Keratinocyte (primary cell): ENCODE measurements around the gene LYPD6. TPM values are rescaled to one million over a fixed set of nuclear protein-coding genes. Genes with fewer than 3 reads are reported as not detected.

Source experiments
- DNase-seq: peaks from one replicate; pipeline ENCODE4 v3.0.0-alpha.2; 2011; ENCODE audit warnings: low read depth, missing footprints, low spot score
- FAIRE-seq: peaks from 2 replicates; lab custom pipeline; 2011; peaks lifted over from hg19 to GRCh38; lab: Jason Lieb, UNC
- H2AFZ ChIP-seq: 2 replicates; pipeline ENCODE4 v1.6.0; 2012; ENCODE audit warnings: low read length, control low read depth, inconsistent platforms; ENCODE audit not compliant: control insufficient read depth
- H3K27ac ChIP-seq: 2 replicates; pipeline ENCODE4 v1.5.1; 2011; ENCODE audit warnings: low read length; ENCODE audit not compliant: control insufficient read depth, insufficient read depth
- H3K27me3 ChIP-seq: 3 replicates; pipeline ENCODE4 v1.6.0; 2011; ENCODE audit warnings: low read length; ENCODE audit not compliant: control insufficient read depth, insufficient read depth; ENCODE audit errors: extremely low read depth
- H3K36me3 ChIP-seq, 2 experiments: 2 replicates in 1 of 2; 3 replicates in 1 of 2; pipeline ENCODE4 v1.5.1; 2011; ENCODE audit warnings: low read length in 2 of 2, mild to moderate bottlenecking in 1 of 2; ENCODE audit not compliant: control insufficient read depth in 2 of 2, insufficient read depth in 2 of 2; ENCODE audit errors: extremely low read depth in 1 of 2
- H3K4me1 ChIP-seq: 3 replicates; pipeline ENCODE4 v1.5.1; 2011; ENCODE audit warnings: low read length; ENCODE audit not compliant: control insufficient read depth, insufficient read depth; ENCODE audit errors: extremely low read depth
- H3K4me2 ChIP-seq: 3 replicates; pipeline ENCODE4 v1.6.0; 2011; ENCODE audit warnings: low read depth, low read length; ENCODE audit not compliant: control insufficient read depth, insufficient read depth; ENCODE audit errors: extremely low read depth
- H3K4me3 ChIP-seq, 3 experiments: fragments of 200-600 bp in 1 of 3; sonication (generic) in 1 of 3; 2 replicates in 2 of 3; 3 replicates in 1 of 3; pipeline ENCODE4 v1.5.1; 2011 to 2016; ENCODE audit warnings: low read length in 3 of 3, mild to moderate bottlenecking in 3 of 3, control low read depth in 2 of 3, inconsistent platforms in 1 of 3, low read depth in 1 of 3, mixed read lengths in 1 of 3, mixed run types in 1 of 3, moderate library complexity in 1 of 3; ENCODE audit not compliant: control insufficient read depth in 2 of 3, insufficient read depth in 2 of 3; ENCODE audit errors: extremely low read depth in 1 of 3
- H3K79me2 ChIP-seq: 2 replicates; pipeline ENCODE4 v1.6.0; 2012; ENCODE audit warnings: low read length; ENCODE audit not compliant: control insufficient read depth, insufficient read depth
- H3K9ac ChIP-seq: 3 replicates; pipeline ENCODE4 v1.6.0; 2011; ENCODE audit warnings: low read length; ENCODE audit not compliant: control insufficient read depth, insufficient read depth; ENCODE audit errors: extremely low read depth
- H3K9me1 ChIP-seq: 3 replicates; pipeline ENCODE4 v1.6.0; 2011; ENCODE audit warnings: low read length; ENCODE audit not compliant: control insufficient read depth, insufficient read depth; ENCODE audit errors: extremely low read depth
- H3K9me3 ChIP-seq: 2 replicates; pipeline ENCODE4 v1.5.1; 2012; ENCODE audit warnings: low read depth, low read length; ENCODE audit not compliant: control insufficient read depth
- H4K20me1 ChIP-seq: 3 replicates; pipeline ENCODE4 v1.6.0; 2011; ENCODE audit warnings: low read length; ENCODE audit not compliant: control insufficient read depth, insufficient read depth; ENCODE audit errors: extremely low read depth
- CTCF ChIP-seq, 3 experiments: IDR thresholded peaks in 1 of 3; conservative IDR thresholded peaks in 1 of 3; optimal IDR thresholded peaks in 1 of 3; 2 replicates in 2 of 3; 3 replicates in 1 of 3; pipeline versions ENCODE3 to v1.5.1; 2011; ENCODE audit warnings: low read length in 3 of 3, mild to moderate bottlenecking in 3 of 3, moderate library complexity in 2 of 3, control low read depth in 1 of 3, inconsistent platforms in 1 of 3; ENCODE audit not compliant: insufficient read depth in 2 of 3; ENCODE audit errors: extremely low read depth in 1 of 3
- EZH2 ChIP-seq: IDR thresholded peaks from one replicate; pipeline ENCODE4 v1.6.1; 2012; ENCODE audit warnings: inconsistent platforms, mild to moderate bottlenecking, low read length, moderate library complexity
- dilution Hi-C: fragments of 300-500 bp; cut with MboI; formaldehyde crosslinking; loops from one replicate; pipeline ENCODE4 v1.7.0; 2020; ENCODE audit warnings: low sequenced_read_pairs; ENCODE audit not compliant: extremely low pct_ligation_motif_present
- polyA plus RNA-seq, 5 experiments: library from polyadenylated mRNA; depleted of rRNA in 3 of 5; stranded (reverse) in 3 of 5; stranded (forward) in 1 of 5; unstranded in 1 of 5; fragments of >200 nt; gene quantifications; 1 replicate in 1 of 5; 2 replicates in 3 of 5; 3 replicates in 1 of 5; pipeline versions ENCODE4 v1.2.1 to v1.2.3, GENCODE V29; 2011 to 2012; ENCODE audit warnings: missing spikeins in 2 of 5, low read depth in 1 of 5, low replicate concordance in 1 of 5

LYPD6 gene
- polyA plus RNA-seq, 1 donor (not counting 4 experiments of a cell fraction or from before 2014, with no cell fraction given), result 3.5 TPM

DNA sequence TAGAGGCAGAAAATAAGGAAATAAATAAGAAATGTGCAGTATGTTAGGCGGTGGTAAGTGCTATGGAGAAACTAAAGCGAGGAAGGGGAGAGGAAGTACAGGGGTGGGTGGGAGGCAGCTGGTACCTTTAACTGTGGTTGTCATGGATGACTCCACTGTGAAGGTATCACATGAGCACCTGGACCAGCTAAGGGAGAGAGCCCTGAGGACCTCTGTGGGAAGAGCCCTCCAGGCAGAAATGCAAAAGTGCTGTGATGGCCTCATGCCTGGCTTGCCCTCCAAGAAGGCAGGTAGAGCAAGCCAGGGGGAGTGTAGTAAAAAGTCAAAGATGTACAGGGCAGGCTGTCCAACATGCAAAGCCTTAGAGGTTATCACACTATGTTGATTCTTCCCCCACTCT, 17.9 kb downstream of the LYPD6 start:
- H4K20me1 ChIP-seq, result no peaks in the 10 kb centered on the region
- H3K9ac ChIP-seq, result no peak overlapping the region
- no peaks in the 10 kb centered on the region for H3K36me3 ChIP-seq
- H3K9me3 ChIP-seq, result no peaks in the 10 kb centered on the region
- H3K79me2 ChIP-seq, result no peaks in the 10 kb centered on the region
- dilution Hi-C loops, result no loop called here
- H3K9me1 ChIP-seq, result no peaks in the 10 kb centered on the region
- TF ChIP-seq CTCF (optimal IDR thresholded peaks at IDR 0.05 in 1 of 3, IDR thresholded peaks at IDR 0.05 in 1 of 3, conservative IDR thresholded peaks at IDR 0.05 in 1 of 3; ENCODE audit: extremely low read depth in 1 of 3, insufficient read depth in 2 of 3, low read length in 3 of 3) (no peak), EZH2 (no peak)
- no peaks in the 10 kb centered on the region for H3K27me3 ChIP-seq
- no peak overlapping the region for H3K4me2 ChIP-seq
- no peak overlapping the region for H3K27ac ChIP-seq
- no peak overlapping the region for H2AFZ ChIP-seq
- no peak overlapping the region for H3K4me3 ChIP-seq
- DNase-seq, result no peak
- no peak for FAIRE-seq
- no peaks in the 10 kb centered on the region for H3K4me1 ChIP-seq

- DNase-seq (no peak), FAIRE-seq (no peak)
- no peaks in the 10 kb centered on the region for H3K27me3 ChIP-seq
- dilution Hi-C loops, result no loop called here
- H3K4me3 ChIP-seq, result no peak overlapping the region
- no peak overlapping the region for H3K4me2 ChIP-seq
- no peaks in the 10 kb centered on the region for H3K4me1 ChIP-seq
- no peak overlapping the region for H2AFZ ChIP-seq
- H3K27ac ChIP-seq, result no peak overlapping the region
- no peaks in the 10 kb centered on the region for H3K9me1 ChIP-seq
- H3K9me3 ChIP-seq, result no peaks in the 10 kb centered on the region
- no peak for TF ChIP-seq EZH2
- TF ChIP-seq CTCF (optimal IDR thresholded peaks at IDR 0.05 in 1 of 3, IDR thresholded peaks at IDR 0.05 in 1 of 3, conservative IDR thresholded peaks at IDR 0.05 in 1 of 3; ENCODE audit: extremely low read depth in 1 of 3, insufficient read depth in 2 of 3, low read length in 3 of 3), result no peak
- H3K79me2 ChIP-seq, result no peaks in the 10 kb centered on the region
- no peaks in the 10 kb centered on the region for H4K20me1 ChIP-seq
- no peaks in the 10 kb centered on the region for H3K36me3 ChIP-seq
- H3K9ac ChIP-seq, result no peak overlapping the region
These were observed 23.0 kb downstream of the LYPD6 start for GRCh38 chr2:149353421-149353820.
